ENCODE measurements around the gene RAP1GDS1.

Gene RAP1GDS1, protein sequence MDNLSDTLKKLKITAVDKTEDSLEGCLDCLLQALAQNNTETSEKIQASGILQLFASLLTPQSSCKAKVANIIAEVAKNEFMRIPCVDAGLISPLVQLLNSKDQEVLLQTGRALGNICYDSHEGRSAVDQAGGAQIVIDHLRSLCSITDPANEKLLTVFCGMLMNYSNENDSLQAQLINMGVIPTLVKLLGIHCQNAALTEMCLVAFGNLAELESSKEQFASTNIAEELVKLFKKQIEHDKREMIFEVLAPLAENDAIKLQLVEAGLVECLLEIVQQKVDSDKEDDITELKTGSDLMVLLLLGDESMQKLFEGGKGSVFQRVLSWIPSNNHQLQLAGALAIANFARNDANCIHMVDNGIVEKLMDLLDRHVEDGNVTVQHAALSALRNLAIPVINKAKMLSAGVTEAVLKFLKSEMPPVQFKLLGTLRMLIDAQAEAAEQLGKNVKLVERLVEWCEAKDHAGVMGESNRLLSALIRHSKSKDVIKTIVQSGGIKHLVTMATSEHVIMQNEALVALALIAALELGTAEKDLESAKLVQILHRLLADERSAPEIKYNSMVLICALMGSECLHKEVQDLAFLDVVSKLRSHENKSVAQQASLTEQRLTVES

DNA sequence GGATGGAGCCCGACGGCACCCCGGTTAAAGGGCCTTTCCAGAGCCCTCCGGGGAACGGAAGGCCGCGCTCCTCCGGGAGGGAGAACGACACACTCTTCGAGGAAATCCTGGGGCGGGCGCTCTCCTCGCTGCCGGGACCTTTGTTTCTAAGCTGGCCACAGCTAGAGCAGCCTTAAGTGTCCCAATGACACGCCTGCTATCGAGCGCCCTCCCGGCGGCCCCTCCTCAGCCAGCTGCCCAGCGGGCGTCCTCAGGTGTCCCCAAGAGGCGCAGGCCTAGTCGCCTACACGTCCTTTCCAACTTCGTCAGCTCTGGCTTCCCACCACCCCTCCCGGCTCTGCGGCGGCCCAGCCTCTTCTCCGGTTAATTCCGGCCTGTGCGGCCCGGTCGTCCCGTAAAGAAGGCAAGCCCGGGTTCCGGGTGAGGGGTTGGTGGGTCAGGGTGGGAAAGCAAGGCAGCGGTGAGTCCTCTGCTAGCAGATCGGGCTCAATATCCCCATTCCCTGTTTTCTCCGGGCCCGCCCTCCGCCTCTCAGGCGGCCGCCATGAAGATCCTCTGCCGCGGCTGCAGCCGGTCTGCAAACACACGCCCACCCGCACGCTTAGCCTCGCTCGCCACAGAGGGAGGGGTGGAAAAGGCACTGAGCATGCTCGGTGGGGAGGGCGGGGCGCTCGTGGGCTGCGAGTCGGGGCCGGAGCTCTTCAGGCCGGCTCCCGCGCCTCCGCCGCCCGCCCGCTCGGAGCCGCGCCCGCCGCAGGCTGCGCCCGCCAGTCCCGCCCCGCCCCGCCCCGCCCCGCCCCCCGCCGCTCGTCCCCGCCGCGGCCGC, at the start of gene RAP1GDS1:
TSS of gene RAP1GDS1 (plus strand) at position 806 of the 826 bp plus-strand sequence. CDS start 182 bp downstream, outside the sequence.
- DNase-seq = peak; percentile 96

DNA sequence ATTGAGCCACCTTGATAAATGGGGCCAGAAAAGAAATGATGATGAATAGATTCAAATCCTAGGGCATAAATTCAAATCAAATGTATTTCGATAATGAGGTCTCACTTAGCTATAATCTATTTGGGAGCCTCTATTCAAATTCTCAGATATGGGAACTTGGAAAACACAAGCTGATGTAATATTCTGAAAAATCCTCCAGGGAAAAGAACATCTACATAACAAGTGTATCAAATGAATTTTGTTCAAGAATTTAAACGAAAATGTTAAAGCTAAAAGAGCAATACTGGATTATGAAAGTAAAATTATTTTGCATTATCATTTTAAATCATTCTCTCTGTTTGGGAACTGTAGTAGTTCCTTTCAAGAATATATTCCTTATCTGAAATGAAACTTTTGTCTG, 38.9 kb upstream of the RAP1GDS1 start:
- no peak for DNase-seq

DNA sequence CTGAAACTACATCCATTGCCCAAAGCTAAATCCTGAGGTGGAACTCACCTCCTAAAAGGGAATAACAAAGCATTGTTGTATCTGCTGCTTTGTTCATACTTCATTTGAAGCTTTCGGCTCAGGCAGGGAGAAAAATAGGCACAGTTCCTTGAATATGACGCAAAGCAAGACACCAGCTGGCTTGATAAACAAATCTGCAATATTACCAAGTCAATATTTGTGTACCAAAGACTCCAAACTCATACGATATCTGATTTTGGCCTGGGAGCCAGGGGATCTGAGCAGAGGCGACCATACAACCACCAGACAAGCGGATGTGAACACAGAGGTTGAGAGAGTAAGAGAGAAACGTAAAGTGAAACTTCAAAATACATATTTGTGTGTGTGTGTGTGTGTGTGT, 34.8 kb upstream of the RAP1GDS1 start:
- no peak for DNase-seq

DNA sequence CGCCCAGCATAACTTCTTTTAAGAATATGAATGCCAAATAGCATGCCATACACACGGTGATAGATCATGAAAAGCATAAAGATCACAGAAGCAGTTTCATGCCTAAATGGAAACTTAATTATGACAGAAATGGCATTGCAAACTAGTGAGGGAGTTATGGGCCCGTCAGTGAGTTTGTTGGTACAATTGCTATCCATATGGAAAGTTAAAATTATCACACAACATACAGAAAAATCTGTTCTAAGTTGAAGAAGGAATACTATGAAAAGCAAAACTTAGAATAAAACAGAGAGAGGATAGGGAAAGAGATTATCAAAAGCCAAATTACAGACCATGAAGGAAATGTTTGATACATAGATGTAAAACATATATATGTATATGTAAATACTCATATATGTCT, 30.2 kb upstream of the RAP1GDS1 start:
- no peak for DNase-seq

DNA sequence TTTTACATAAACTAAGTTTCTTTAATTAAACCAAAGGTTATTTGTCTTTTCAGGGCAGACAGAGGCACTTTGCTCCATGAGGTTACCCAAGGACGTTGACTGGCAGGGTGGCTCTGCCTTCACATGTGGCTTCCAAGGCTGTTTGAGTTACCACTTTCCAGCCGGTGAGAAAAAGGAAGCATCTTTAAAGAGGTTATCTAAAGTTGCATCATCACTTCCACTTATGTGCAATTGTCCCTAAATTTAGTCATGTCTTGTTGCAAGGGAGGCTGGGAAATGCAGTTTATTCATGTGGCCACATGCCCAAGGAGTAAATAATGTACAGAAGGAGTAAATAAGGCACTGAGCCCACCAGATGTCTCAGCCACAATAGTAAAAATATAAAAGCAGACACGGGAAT, 29.0 kb upstream of the RAP1GDS1 start:
- DNase-seq = peak; percentile 71 to 73

DNA sequence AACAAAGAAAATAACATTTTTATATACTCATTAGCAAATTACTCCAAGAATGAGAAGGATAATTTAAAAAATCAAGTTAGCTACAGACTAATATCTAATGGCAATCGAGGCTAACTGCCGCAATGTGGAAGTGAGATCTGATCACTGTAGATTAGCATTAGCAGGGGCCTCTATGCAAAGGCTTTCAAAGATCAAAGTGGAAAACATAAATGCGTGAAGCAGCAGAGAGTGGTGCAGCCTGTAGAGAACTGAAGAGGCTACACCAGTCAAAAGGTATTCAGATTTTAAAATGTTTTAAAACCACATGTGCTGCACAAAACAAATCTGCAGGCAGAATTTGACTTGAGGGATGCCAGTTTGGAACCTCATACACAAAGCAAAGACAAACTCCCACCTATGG, 24.0 kb upstream of the RAP1GDS1 start:
- DNase-seq = no peak

DNA sequence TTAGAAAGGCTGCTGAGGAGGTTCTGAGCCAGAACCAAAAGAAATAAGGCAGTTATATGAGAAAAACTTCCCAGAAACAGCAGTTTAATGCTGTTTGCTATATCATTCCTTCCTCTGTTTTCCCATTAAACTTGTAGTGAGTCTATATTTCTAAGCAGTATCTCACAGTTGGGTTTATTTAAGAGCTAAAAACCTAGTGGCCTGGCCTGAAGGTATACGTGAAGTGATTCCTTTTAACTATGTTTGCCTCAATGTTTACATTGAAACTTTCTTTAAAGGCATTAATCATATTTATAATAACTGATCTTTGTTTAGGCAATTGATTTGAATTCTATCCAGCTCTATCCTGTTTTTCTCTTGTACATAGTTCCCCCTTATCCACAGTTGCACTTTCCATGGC, 19.1 kb upstream of the RAP1GDS1 start:
- DNase-seq = no peak

DNA sequence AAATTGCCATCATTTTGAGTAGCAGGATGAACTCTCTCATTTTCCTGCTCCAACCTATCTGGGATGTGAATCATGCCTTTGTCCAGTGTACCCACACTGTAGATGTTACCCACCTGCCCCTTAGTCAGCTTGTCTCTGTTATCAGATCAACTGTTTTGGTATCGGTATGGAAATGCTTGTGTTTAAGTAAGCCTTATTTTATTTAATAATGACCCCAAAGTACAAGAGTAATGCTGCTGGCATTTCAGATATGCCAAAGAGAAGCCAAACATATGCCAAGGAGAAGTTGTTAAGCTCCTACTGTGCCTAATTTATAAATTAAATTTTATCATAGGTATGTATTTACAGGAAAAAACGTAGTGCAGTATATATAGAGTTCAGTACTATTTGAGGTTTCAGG, 18.6 kb upstream of the RAP1GDS1 start:
- no peak for DNase-seq

DNA sequence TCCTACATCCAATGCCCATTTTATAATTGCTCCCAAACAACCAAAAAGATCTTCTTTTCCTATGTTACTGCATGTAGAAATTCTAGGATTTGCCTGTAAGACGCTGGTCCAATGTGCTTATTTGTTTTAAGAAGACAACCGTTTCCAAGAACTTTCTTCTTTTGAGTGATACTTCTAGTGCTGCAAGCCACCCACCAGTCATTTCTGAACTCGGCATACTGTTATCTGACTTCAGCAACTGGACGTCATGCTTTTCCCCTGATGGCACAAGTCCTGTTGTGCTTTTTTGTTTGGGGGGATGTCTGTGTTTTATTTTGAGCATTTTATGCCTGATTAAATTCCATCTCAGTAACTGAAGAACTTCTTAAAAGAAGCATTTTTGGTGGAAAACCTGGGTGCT, 16.0 kb upstream of the RAP1GDS1 start:
- no peak for DNase-seq

DNA sequence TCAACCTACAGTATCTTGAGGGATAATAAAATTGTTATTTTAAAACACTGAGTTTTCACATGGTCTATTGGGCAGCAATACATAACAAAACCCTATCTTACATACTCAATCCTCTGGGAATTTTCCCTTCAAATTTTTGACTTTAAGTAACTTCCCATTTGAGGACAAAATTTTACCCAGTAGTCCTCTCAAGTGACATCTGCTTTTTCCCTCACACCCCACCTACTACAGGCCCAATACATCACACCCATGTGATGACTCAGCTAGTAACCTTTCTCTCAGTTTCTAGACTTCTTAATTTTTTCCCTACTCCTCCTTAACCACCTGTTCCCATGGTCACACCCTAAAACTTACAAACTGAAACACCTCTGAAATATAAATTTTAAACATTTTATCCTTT, 12.2 kb upstream of the RAP1GDS1 start:
- peak; percentile 37 to 81 for DNase-seq

DNA sequence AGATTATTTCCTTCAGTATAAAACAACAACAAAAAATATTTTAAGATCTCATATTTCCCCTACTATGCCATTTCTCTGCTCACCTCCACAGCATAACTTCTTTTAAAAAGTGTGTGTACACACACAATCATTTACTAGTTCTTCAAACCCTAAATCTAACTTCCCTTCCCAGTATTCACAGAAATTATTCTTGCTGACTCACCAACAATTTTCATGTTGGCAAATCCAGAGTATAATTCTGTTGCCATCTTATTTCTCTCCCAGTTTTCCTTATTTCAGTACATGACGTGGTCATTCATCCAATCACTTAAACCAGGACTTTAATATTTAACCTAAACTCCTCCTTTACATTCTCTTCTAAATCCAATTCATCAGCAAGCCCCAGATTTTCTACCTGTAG, 11.4 kb upstream of the RAP1GDS1 start:
- no peak for DNase-seq

DNA sequence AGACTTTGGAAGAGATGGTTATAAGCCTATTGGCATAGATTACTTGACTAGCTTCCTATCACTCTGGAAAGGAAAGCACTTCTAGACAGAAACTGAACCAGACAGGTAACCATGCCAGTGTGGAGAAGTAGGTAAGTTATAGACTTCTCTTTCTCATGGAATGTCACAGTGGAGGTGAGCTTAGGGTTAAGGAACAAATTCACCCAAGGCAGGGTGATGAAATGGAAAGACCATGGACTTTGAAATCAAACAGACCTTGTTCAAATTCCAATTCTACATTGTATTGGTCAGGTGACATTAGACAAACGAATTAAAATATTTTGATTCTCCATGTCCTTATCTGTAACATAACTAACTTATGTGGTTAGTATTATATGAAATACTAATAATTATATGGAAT, 7.7 kb upstream of the RAP1GDS1 start:
- no peak for DNase-seq

DNA sequence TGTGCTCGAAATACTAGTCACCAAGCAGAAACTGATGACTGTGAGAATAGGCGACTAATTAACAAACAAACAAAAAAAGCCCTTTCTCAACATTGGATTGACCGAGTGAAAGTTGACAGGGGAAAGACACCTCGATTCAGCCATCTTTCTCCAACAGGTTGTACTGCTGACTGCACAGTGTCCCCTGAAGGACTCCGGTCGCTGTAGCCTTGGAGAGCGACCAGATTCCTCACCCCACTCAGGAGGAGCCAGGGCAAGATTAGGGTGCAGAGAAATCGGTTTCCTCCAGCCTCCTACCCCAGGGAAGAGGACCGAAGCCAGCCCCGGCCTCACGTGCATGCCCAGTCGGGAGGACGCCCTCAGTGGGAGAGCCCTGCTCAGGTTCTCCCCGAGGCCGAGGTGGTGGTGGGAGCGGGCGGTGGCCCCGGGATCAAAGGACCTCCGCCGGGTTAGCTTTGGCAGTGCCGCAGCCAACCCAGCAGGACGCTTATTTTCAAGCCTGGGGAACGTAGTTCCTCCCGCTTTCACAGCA, 1.1 kb upstream of the RAP1GDS1 start:
- DNase-seq = peak in 1 of 2 donors; percentile 13

DNA sequence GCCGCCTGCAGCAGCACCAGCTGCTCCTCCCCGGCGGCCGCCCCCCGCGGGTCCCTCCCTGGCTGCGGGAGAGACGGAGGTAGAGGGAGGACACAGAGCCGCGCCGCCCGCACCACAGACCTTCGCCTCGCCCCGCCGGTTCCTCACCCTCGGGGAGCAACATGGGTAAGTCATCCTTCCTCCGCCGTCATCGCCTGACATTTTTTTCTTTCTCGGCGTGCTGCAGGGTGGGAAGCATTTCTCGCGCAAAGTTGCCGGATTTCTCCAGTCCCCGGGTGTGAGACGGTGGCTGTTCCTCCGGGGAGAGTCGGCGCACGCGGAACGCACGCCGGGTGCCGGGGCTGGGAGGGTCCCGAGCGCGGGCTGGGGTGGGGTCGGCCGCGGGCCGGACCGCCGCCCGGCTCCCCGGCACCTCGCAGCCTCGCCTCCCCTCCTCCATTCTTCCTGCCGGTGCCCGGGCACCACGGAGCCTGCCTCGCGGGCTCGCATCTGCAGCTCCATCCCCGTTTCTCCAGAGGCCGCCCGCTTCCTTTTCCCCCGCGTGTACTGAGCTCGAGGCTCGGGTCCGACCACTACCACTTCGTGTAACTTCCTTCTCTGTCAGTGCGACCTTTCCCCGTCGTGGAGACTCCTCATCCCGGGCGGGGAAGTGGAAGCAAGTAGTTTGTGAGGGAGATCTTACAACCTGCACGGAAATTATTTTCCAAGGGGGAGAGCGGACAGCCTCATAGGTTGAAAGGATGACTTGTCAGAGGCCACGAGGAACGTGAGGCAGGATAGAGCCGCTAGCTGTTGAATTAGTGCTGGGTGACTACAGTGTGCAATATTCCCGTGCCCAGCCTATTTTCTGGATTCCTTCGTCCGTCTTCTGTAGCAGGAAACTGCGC, 464 bp downstream of the RAP1GDS1 start:
- peak; percentile 38 to 40 for DNase-seq

DNA sequence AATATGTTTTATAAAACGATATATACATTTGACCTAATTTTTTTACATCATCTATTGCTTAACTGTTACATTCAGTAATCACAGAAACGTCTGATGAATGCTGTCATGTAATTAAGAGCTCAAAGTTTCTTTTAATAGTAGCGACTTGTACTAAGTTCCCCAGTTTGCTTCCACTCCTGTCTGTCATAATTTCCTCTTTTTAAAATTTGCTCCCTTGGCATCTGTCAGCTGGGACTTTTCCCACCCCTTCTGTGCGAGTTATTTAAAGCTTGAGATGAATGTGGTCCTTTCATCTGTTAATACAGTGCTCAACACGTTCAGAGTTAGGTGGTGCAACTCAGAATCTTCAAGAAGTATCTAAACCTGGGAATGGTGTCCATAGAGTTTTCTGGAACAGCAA, 1.2 kb downstream of the RAP1GDS1 start:
- DNase-seq = peak; percentile 70 to 79

DNA sequence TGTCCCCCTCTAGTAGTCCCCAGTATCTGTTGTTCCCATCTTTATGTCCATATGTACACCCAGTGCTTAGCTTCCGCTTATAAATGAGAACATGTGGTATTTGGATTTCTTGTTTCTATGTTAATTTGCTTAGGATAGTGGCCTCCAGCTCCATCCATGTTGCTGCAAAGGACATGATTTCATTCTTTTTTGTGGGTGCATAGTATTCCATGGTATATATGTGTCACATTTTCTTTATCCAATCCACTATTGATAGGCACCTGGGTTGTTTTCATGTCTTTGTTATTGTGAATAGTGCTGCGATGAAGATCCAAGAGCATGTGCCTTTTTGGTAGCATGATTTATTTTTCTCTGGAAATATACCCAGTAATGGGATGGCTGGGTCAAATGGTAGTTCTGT, 6.3 kb downstream of the RAP1GDS1 start:
- DNase-seq = no peak

DNA sequence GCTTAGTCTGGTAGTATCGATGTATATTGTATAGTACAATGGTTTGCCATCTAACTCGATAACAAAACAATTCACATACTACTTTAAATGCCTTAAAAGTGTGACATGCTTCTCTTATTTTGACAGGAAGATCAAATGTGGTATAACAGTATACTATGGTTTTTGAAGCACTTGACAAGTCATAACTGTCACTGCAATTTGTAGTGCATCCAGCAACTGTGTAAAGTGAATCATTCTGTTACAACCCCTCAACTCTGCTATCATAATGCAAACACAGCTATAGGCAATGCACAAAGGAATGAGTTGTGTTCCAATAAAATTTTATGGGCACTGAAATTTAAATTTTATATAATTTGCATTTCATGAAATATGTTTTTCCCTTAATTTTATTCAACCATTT, 14.0 kb downstream of the RAP1GDS1 start:
- no peak for DNase-seq

DNA sequence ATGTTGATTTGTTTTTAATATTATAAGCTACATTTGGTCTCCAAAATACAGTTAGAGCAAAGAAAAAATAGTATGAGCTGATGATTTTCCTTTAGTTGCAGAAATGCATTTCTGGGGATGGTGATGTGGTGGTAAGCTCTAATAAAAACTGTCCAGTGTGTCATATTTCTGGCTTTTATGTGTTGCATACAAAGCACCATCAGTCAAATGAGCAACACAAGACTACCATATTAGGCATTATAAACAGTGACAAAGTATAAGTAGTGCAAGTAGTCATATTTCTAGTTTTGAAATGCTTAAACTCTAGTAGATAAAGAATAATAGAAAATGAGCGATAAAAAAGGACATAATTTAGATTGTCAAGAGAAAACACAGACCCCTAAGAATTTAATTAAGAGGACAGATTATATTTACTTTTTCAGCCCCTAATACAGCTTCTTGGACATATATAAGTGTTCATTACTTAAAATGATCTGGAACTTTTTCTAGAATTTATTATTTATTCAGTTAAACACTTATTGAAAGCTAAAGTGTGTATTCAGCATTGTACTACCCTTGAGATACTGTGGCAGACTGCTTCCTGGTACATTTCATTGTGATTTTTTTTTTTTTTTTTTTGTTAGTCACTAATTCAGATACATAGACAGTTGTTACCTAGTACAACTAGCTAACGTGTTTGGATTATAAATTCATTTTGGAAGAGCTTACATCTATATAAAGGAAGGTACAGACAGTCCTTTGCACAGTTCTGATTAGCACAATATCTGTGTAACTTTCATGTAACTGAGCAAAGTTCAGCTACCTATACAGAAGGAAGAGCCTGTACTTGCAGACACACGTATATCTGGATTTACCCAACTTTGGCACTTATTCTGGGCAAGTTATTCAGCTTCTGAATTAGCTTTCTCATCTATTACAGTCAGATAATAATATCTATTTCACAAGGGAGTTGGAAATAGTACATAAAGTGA, 22.3 kb downstream of the RAP1GDS1 start:
- DNase-seq = no peak

DNA sequence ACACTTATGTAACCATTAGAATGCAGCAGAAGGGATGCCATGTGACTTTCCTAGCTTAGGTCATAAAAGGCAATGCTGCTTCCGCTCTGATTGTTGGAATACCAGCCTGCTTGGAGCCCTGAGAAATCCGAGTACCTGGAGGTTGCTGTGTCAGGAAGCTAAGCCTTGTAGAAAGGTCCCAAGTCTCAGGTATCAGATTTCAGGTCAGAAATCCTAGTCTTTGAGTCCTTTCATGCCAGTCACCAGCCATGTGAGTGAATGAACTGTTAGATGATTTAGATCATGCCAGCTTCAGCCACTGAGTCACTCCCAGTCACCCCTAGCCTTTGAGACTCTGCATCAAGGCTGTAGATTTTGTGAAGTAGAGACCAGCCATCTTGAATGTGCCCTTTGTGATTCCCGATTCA, 23.5 kb downstream of the RAP1GDS1 start:
- DNase-seq = no peak

DNA sequence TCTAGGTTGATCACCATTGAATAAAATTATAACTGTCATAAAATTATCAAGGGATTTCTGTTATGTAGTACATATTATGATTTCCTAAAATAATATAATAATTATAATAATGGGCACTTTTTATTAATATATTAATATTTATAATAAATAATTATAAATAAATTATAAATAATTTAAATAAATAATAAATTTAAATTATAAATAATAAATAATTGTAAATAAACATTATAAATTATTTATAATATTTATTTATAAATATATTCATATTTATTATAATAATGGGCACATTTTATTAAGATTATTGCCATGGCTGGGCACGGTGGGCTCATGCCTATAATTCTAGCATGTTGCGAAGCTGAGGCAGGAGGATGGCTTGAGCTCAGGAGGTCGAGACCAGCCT, 24.5 kb downstream of the RAP1GDS1 start:
- DNase-seq = no peak

DNA sequence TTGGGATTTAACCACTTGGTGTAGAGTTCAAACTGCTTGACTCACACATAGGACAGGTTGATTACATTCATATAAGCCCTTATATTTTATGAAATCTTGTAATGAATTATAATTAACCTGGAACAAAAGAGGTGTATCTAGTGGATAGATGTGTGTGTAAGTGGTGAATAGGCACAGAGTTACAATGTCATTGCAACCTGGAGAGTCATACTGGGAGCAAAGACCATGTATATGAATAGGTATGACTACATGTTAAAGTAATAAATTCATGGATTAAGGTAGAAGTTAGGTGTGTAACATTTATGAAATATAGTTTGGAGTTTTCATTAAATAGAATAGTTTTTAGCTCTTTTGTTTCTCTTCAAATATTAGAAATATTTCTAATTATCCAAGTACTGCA, 26.1 kb downstream of the RAP1GDS1 start:
- no peak for DNase-seq
